ENCODE measurements around the gene PARD6G. TPM values are rescaled to one million over a fixed set of nuclear protein-coding genes. Genes with fewer than 3 reads are reported as not detected.

Gene PARD6G
- total and polyA plus RNA-seq, 10 of the 15 experiments (the other 5 are each of a cell fraction or from before 2014, with no cell fraction given): 0.20 to 2.0 (median 0.60) TPM

DNA sequence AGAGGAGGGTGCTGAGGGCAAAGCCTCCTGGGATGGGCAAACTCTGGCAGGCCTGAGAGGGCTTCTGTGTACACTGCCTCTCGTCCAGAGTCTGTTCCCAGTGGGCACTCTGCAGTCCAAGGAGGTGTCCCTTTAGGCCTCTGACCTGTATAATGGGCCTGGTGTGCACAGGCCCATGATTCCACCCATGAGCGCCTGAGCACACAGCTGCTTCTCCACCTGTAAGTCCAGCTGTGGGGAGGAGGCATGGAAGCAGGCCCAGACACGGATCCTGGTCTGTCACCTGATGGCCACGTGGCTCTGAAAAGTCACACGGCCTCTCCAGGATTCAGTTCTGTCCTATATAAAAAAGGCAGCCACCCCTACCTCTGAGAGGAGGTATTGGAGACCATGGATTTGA, 57.0 kb downstream of the PARD6G start (continued):
- TF ChIP-seq MEF2A (IDR thresholded peaks at IDR 0.05; ENCODE audit: insufficient read depth, low read depth, low read length) (no peak), MTA2 (IDR thresholded peaks at IDR 0.05; ENCODE audit: low read depth) (no peak), SPI1 (IDR thresholded peaks at IDR 0.05; ENCODE audit: borderline replicate concordance, insufficient read depth, low read depth, low read length) (no peak), SUPT20H (IDR thresholded peaks at IDR 0.05; ENCODE audit: borderline replicate concordance, control insufficient read depth, low read depth, low read length) (no peak)

DNA sequence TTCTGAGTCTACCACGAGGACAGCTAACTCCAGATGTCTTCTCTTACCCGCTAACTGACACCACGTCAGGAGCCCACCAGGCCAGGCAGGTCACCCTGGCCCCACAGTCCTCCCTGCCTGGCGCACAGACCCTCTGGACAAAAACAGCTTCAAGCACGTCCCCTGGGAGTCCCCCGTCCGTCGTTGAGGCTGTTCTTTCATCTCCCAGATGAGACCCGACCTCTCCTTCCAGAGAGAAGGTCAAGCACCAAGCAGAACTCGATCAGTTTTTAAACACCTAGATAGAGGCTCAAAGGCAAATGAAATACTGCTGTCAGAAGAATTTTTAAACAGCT, 57.8 kb downstream of the PARD6G start:
- RAD21 ChIA-PET (ENCODE audit: unreplicated experiment): no interaction called here
- no peaks in the 10 kb centered on the region; a peak in 1 of 4 replicates for H3K36me3 ChIP-seq (ENCODE audit: control insufficient read depth in 2 of 2, insufficient read depth in 2 of 2, low read length in 1 of 2)
- H3K4me1 ChIP-seq (ENCODE audit: control insufficient read depth, insufficient read depth, low read length): no peaks in the 10 kb centered on the region
- H4K20me1 ChIP-seq (ENCODE audit: control insufficient read depth, insufficient read depth): no peaks in the 10 kb centered on the region
- H3K9ac ChIP-seq (ENCODE audit: control insufficient read depth, insufficient read depth, low read length): no peak overlapping the region
- no peak for DNase-seq (ENCODE audit: low read depth, low spot score)
- BruUV-seq (replicated peaks): no TSS peak
- in situ Hi-C loops (cut with MboI): no loop called here
- POLR2A ChIA-PET: no interaction called here
- intact Hi-C loops (cut with micrococcal nuclease; ENCODE audit: unreplicated experiment): no loop called here
- H3K4me2 ChIP-seq (ENCODE audit: control insufficient read depth, insufficient read depth): no peak overlapping the region
- 28% methylated on average over 10 of the region's 10 CpGs for WGBS (ENCODE audit: insufficient coverage, insufficient replicate concordance, low lambda C conversion rate, missing lambda C conversion rate)
- H2AFZ ChIP-seq (ENCODE audit: control insufficient read depth, low read depth, low read length): no peak overlapping the region
- SMC1A ChIA-PET (ENCODE audit: uncharacterized antibody, unreplicated experiment): interaction anchor here (0.6 to 2.3 kb wide), 3 partner anchors 9 to 67 kb away, joined by 3 to 9 read pairs (median 3); no protein-coding TSS in a partner anchor
- no peaks in the 10 kb centered on the region for H3K79me2 ChIP-seq (ENCODE audit: control insufficient read depth, insufficient read depth, low read length)
- ATAC-seq: no peak
- peaks cover 0 to 2% of the 10 kb centered on the region in 2 experiments; a peak in 1 of 4 replicates for H3K27me3 ChIP-seq (replicated peaks in 1 of 2; ENCODE audit: control insufficient read depth in 2 of 2, insufficient read depth in 2 of 2, low read length in 1 of 2)
- no peak overlapping the region for H3K27ac ChIP-seq (ENCODE audit: control insufficient read depth, insufficient read depth)
- H3K9me3 ChIP-seq (replicated peaks; ENCODE audit: control insufficient read depth, insufficient read depth, low read length): no peaks in the 10 kb centered on the region; the same call in 2 of the 3 replicates
- no peak overlapping the region for H3K4me3 ChIP-seq
- CTCF ChIA-PET: interaction anchor here (1.0 to 1.6 kb wide), 3 partner anchors 12 to 51 kb away, joined by 3 to 4 read pairs (median 3); no protein-coding TSS in a partner anchor
- no peak for FAIRE-seq
- TF ChIP-seq RFX5 (IDR thresholded peaks at IDR 0.05; ENCODE audit: low read depth, low read length) (no peak), POLR2AphosphoS2 (IDR thresholded peaks at IDR 0.05; ENCODE audit: low read depth, low read length) (no peak), STAT3 (IDR thresholded peaks at IDR 0.05; ENCODE audit: low read depth, low read length) (no peak), MYC (IDR thresholded peaks at IDR 0.05; ENCODE audit: insufficient read depth, insufficient read length, insufficient replicate concordance, low read length, severe bottlenecking) (no peak), IKZF2 (IDR thresholded peaks at IDR 0.05) (no peak), JUNB (IDR thresholded peaks at IDR 0.05) (no peak), SREBF1 (IDR thresholded peaks at IDR 0.05; ENCODE audit: low read length) (no peak), EED (IDR thresholded peaks at IDR 0.05; ENCODE audit: low read depth) (no peak), ZNF217 (IDR thresholded peaks at IDR 0.05) (no peak), ASH2L (IDR thresholded peaks at IDR 0.05; ENCODE audit: borderline replicate concordance, low read depth) (no peak), CHD1 (IDR thresholded peaks at IDR 0.05; ENCODE audit: low read depth, low read length) (no peak), ZBED1 (IDR thresholded peaks at IDR 0.05; ENCODE audit: borderline replicate concordance) (no peak), SKIL (IDR thresholded peaks at IDR 0.05; ENCODE audit: low read depth, poor library complexity, severe bottlenecking) (no peak)
- TF ChIP-seq, protein P1, sequence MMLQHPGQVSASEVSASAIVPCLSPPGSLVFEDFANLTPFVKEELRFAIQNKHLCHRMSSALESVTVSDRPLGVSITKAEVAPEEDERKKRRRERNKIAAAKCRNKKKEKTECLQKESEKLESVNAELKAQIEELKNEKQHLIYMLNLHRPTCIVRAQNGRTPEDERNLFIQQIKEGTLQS (IDR thresholded peaks at IDR 0.05; ENCODE audit: borderline replicate concordance, extremely low read depth, low read depth, low read length): no peak
- TF ChIP-seq, protein P2, sequence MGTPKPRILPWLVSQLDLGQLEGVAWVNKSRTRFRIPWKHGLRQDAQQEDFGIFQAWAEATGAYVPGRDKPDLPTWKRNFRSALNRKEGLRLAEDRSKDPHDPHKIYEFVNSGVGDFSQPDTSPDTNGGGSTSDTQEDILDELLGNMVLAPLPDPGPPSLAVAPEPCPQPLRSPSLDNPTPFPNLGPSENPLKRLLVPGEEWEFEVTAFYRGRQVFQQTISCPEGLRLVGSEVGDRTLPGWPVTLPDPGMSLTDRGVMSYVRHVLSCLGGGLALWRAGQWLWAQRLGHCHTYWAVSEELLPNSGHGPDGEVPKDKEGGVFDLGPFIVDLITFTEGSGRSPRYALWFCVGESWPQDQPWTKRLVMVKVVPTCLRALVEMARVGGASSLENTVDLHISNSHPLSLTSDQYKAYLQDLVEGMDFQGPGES (IDR thresholded peaks at IDR 0.05): no peak

Measured in GM12878 (cell line).